Breast epithelium (tissue), 3 donors: ENCODE data around the gene IGF2BP2.
A peak's percentile ranks its signal among the peaks of the same experiment; 100 is the strongest.

Experiments
- POLR2A ChIP-seq: fragments of 450-650 bp; IDR thresholded peaks from one replicate; pipeline ENCODE4 v1.6.1; 2016; ENCODE audit warnings: antibody characterized with exemption, mild to moderate bottlenecking, moderate library complexity
- POLR2AphosphoS5 ChIP-seq, 3 donors: sonication (generic); formaldehyde crosslinking; IDR thresholded peaks; one replicate each; pipeline ENCODE4 v1.6.1; 2017; ENCODE audit warnings: antibody characterized with exemption in 3 of 3
- TF ChIP-seq, protein P1 (sequence below), 3 donors: fragments of 450-650 bp; IDR thresholded peaks; one replicate each; pipeline ENCODE4 v1.5.1; 2016 to 2017; ENCODE audit warnings: antibody characterized with exemption in 3 of 3, mild to moderate bottlenecking in 3 of 3, moderate library complexity in 3 of 3

DNA sequence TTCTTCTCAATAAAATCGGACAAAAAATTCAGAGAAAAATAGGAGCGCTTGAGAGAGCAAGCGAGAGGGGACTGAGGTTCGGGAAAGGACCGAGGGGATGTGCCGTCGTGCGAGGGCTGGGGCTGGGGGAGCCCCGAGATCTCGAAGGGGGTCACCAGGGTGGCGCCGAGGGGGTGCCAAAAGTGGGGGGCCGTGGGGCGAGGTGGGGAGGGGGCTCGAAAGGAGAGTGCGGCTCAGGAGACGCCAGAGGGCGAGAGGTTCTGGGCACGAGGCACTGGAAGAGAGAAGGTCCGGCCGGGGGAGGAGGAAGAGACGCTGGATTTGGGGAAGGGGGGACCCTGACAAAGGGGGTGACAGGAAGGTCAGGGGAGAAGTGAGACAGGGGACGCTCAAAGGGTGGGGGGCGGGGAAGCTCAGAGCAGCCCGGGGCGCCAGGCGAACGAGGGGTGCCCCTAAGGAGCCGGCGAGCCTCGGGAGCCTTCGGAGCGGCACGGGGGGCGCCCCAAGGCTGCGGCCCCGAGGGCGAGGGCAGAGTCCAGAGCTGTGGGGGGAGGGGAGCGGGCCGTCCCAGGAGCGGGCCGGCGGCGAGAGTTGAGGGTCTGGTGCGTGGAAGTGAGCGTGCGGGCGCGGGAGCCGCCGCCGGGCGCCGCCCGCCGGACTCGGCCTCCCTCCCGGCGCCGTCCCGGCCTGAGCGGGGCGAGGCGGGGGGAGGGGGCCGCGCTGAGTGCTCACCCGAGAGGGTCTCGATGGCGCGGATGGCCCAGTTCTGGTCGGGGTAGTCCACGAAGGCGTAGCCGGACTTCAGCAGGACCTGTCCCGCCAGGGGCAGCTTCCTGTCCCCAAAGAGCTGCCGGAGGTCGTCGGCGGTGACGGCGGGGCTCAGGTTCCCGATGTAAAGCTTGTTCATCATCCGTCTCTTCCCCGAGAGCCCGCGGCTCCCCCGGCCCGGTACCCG is 514 bp downstream of the IGF2BP2 start:
- TF ChIP-seq POLR2A, result no peak
- TF ChIP-seq, protein P1, sequence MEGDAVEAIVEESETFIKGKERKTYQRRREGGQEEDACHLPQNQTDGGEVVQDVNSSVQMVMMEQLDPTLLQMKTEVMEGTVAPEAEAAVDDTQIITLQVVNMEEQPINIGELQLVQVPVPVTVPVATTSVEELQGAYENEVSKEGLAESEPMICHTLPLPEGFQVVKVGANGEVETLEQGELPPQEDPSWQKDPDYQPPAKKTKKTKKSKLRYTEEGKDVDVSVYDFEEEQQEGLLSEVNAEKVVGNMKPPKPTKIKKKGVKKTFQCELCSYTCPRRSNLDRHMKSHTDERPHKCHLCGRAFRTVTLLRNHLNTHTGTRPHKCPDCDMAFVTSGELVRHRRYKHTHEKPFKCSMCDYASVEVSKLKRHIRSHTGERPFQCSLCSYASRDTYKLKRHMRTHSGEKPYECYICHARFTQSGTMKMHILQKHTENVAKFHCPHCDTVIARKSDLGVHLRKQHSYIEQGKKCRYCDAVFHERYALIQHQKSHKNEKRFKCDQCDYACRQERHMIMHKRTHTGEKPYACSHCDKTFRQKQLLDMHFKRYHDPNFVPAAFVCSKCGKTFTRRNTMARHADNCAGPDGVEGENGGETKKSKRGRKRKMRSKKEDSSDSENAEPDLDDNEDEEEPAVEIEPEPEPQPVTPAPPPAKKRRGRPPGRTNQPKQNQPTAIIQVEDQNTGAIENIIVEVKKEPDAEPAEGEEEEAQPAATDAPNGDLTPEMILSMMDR (IDR thresholded peaks at IDR 0.05), result no peak
- peak in 1 of 3 donors; percentile 15 for TF ChIP-seq POLR2AphosphoS5 (IDR thresholded peaks at IDR 0.05)
